VCaP (cell line): ENCODE measurements around the gene MAGI3.
A peak's percentile ranks its signal among the peaks of the same experiment; 100 is the strongest.

Source experiments
- H3K27ac ChIP-seq: fragments of 450-650 bp; 2 replicates; pipeline ENCODE4 v1.5.1; 2017
- TF ChIP-seq, protein P1 (sequence below): fragments of 450-650 bp; conservative IDR thresholded peaks from 2 replicates; pipeline ENCODE4 v1.5.1; 2017; ENCODE audit warnings: mild to moderate bottlenecking, moderate library complexity

MAGI3 gene

DNA sequence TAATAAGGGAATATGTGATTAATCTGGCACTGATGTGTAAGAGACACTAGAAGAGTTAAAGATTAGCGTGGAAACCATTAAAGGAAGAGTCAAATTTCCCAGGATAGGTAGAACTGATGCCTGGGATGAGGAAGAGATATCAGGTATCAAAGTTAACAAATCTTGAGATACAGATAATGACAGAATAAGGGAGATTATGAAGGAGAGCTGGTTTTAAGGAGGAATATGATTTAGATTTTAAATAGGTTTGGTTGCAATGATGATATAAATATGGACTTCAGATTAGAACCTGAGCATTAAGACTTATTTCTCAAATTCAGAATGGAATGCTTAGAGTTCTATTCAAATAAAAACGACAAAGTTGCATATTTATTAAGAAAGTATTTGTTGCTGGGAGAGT lies 26.2 kb downstream of the MAGI3 start:
- TF ChIP-seq, protein P1, sequence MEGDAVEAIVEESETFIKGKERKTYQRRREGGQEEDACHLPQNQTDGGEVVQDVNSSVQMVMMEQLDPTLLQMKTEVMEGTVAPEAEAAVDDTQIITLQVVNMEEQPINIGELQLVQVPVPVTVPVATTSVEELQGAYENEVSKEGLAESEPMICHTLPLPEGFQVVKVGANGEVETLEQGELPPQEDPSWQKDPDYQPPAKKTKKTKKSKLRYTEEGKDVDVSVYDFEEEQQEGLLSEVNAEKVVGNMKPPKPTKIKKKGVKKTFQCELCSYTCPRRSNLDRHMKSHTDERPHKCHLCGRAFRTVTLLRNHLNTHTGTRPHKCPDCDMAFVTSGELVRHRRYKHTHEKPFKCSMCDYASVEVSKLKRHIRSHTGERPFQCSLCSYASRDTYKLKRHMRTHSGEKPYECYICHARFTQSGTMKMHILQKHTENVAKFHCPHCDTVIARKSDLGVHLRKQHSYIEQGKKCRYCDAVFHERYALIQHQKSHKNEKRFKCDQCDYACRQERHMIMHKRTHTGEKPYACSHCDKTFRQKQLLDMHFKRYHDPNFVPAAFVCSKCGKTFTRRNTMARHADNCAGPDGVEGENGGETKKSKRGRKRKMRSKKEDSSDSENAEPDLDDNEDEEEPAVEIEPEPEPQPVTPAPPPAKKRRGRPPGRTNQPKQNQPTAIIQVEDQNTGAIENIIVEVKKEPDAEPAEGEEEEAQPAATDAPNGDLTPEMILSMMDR = no peak
- H3K27ac ChIP-seq = no peak overlapping the region

DNA sequence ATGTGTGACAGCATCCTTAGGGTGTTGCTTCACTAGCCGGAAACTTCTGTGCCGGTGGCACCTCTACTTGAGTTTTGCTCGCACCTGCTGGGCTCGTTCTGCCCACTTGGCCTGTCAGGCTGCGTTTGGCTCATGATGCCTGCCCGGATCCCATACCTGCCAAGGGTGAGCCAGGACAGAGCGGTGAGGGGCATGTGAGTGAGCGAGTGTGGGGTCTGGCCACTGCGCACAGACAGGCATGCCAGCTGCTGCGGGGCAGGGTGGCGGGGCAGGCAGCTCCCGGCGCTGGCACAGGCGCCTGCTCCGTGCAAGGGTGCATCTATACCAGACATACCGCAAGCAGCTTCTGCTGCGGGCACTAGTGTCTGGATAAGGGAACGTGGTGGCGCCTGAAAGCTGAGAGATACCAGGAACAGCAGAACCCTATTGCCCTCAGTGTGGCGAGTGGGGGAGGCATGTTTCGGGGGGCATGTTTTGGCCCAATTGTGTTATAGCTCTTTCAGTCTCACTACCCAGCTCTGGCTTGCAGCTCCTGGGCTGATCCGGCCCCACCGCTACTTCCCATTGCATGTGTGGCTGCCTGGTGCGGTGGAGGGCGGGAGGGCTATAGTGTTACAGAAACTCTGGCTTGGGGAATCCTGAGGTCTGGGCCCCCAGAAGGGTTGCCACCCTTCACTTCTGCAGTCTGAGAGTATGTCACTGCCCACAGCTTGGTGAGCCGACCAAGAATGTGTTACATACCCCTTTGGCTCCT lies 32.2 kb downstream of the MAGI3 start:
- TF ChIP-seq, protein P1 = no peak
- H3K27ac ChIP-seq = no peak overlapping the region

DNA sequence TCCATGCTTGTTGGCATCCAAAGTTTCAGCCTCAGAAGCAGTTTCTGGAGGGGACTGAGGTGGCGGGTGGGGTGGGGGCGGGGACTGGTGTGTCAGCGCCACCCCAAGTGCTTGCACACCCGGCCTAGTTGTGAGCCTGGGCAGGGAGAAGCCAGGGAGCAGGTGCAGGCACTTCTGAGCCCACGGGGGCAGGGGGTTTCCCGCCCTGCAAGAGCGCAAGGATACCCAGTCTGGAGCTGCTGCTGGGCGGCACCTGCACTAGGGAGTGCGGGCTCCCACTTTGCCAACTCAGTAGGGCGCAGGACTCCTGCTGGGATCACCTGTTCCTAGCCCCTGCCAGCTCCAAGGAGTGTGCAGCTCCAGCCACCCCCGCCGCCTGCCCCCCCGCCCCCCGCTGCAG lies 33.5 kb downstream of the MAGI3 start:
- no peak overlapping the region for H3K27ac ChIP-seq

DNA sequence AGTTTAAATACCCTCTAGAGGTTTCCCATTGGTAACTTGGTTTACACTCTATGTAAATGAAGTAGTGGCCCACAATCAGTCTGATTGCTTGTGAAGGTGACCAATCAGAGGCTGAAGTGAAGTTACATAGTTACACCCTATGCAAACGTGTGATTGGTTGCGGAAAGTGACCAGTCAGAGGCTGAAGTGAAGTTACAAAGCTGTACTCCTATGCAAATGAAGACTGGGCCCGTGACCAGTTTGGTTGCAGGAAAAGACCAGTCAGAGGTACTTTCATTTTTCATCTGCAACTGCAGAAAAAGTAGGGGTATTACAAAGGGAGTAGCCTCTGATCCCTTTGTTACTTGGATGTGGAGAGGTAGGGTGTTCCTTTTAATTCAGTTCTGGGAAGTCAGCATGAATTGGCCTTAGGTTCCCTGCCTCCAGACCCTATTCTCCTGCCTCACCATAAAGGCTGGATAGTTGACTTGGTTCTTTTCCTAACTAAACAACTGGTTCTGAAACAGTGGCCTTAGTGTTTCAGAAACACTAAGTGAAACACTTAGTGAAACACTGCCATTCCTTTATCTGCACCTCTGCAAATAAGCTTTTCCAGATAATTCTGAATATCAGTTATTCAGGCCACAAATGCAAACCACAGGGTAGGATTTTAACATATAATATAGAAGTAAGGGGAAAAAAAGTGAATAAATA lies 39.3 kb downstream of the MAGI3 start:
- TF ChIP-seq, protein P1 = no peak
- H3K27ac ChIP-seq = no peak overlapping the region

More for the DNA sequence above, 33.5 kb downstream of the MAGI3 start:
- TF ChIP-seq, protein P1 = no peak

DNA sequence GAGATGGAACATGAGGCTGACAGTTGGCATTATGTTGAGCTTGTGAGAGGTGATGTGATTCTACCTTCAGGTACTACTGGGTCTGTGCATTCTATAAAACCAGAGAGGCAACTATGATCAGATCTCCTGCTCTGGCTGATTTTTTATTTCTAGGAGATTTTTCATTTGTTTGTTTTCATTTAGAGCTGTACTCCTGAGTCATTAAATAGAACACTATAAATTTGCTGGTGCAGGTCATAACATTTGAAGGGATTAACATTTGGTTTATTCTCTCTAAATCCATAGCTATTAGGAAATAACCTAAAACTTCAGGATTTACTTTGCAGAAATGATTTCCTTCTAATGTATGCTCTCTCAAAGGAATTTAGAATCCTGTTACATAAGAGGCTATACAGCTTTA lies 42.9 kb downstream of the MAGI3 start:
- TF ChIP-seq, protein P1 = no peak
- H3K27ac ChIP-seq = peak overlapping the region; percentile 76

DNA sequence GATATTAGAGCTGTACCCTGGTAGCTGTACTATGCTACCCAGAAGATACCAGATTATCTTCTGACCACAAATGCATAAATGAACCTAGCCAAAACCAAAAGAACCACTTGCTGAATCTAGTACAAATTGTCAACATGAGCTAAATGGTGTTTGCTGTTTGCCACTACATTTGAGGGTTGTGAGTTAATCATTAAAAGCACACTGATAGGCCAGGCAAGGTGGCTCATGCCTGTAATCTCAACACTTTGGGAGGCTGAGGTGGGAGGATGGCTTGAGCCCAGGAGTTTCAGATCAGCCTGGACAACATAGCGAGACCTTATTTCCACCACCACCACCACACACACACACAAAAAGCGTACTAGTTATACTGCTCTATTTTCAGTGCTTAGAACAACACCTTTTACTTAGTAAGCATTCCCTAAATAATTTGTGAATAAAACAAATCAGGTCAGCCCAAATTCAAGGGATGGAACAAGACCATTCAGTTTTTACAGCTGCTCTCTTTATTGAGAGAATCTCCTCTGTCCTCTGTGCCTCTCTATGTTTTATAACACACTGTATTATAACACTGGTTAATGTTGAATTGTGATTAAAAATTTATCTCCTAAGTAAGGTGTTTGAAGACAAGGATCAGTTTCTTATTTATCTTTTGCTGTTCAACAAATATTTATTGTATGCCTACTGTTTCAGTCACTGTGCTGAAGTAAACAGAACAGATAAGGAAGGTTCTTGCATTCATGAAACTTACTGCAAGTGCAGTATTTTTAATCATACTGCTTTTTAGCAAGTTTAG lies 44.0 kb downstream of the MAGI3 start:
- H3K27ac ChIP-seq = peak overlapping the region; percentile 76
- TF ChIP-seq, protein P1 = no peak

DNA sequence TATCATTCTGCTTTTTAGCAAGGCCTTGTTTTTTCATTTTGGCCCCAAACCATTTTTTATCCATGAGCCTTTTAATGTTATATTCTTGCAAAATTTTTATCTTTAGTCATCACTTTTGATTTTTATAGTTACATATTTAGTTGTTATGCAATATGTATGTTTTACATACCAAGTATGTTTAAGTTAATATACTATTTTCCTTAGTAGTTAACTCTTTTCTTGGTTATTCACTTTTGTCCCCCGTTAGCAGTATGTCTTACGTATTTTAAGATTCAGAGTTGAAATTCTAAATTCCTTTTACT lies 44.5 kb downstream of the MAGI3 start:
- TF ChIP-seq, protein P1 = no peak
- peak overlapping the region; percentile 76 for H3K27ac ChIP-seq
